ENCODE data around the gene B4GALT4. TPM values are rescaled to one million over a fixed set of nuclear protein-coding genes. Genes with fewer than 3 reads are reported as not detected.

Gene B4GALT4
- total RNA-seq, 1 experiment from 2014 or later: 46.5 TPM

DNA sequence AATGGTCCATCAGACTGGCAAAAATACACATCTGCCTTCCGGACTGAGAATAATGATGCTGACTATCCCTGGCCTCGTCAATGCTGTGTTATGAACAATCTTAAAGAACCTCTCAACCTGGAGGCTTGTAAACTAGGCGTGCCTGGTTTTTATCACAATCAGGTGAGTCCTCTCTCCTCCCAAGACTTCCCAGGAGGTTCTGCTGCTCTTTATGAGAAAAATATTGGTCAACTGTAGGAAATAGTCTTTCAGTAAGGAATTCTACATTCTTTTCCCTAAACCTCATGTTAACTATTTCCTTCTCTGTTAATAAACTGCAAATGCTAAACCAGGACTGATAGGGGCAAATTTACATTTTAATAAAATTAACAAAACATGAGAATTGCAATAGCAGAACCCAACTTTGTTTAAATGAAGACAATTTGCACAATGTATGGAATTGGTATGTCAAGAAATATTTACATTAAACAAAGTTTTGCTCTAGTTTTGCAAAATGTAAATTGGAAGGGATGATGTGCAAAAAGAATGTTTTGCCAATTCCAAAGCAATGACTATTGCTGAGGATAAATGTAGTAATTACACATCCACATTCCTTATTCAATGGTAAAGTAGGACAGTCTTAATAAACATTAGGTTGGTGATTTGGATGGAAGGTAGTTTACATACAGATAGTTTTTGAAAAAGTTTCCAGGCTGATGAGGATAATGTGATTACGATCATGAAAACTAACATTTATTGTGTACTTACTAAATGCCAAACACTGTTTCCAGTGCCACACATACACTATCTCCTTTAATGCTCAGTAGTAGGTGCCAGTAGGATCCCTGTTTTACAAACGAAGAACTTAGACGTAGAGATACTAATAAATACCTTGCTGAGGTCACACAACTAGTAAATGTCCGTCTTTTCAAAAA lies 46.2 kb downstream of the B4GALT4 start:
- Histone ChIP-seq H2BK15ac (ENCODE audit: low read depth, low read length) (no peak overlapping the region), H2AK5ac (ENCODE audit: insufficient read length, low read length) (no peak overlapping the region), H4K20me1 (ENCODE audit: control insufficient read depth, insufficient read depth, insufficient read length) (no peaks in the 10 kb centered on the region), H4K91ac (ENCODE audit: insufficient read length, low read depth, low read length) (no peak overlapping the region), H3K23ac (ENCODE audit: insufficient read length, low read depth, low read length) (no peak overlapping the region), H3K4ac (ENCODE audit: low read depth, low read length) (no peak overlapping the region), H2AFZ (ENCODE audit: low read length) (no peak overlapping the region), H3K9me3 (ENCODE audit: control insufficient read depth, low read depth, low read length) (no peaks in the 10 kb centered on the region), H3K4me1 (ENCODE audit: insufficient read depth, low read length) (no peaks in the 10 kb centered on the region), H2BK12ac (ENCODE audit: insufficient read length, low read depth, low read length) (no peak overlapping the region), H3K9ac (ENCODE audit: extremely low read depth, insufficient read length, low read length) (no peak overlapping the region), H3K4me2 (ENCODE audit: insufficient read depth, insufficient read length, low read length) (no peak overlapping the region), H2BK5ac (ENCODE audit: insufficient read length, low read length) (no peak overlapping the region), H3K79me1 (ENCODE audit: insufficient read depth, low read depth, low read length, poor library complexity, severe bottlenecking) (no peaks in the 10 kb centered on the region), H3K56ac (ENCODE audit: insufficient read length, low read depth, low read length) (no peak overlapping the region), H3K18ac (ENCODE audit: insufficient read length, low read depth, low read length) (no peak overlapping the region), H4K5ac (ENCODE audit: insufficient read length, low read depth, low read length) (no peak overlapping the region), H3K23me2 (ENCODE audit: insufficient read length, low read depth, low read length, poor library complexity, severe bottlenecking) (no peaks in the 10 kb centered on the region), H3K27me3 (ENCODE audit: insufficient read depth, low read length) (no peaks in the 10 kb centered on the region), H2BK20ac (ENCODE audit: low read depth, low read length, poor library complexity, severe bottlenecking) (no peak overlapping the region), H3K79me2 (ENCODE audit: insufficient read depth, low read length) (no peaks in the 10 kb centered on the region), H3K27ac (ENCODE audit: insufficient read length, low read depth, low read length) (no peak overlapping the region), H3K14ac (ENCODE audit: insufficient read depth, low read length) (no peak overlapping the region), H3T11ph (ENCODE audit: low read length) (no peak overlapping the region), H4K8ac (replicated peaks; ENCODE audit: insufficient read length, low read depth, low read length) (no peak overlapping the region), H2BK120ac (ENCODE audit: low read depth, low read length, poor library complexity, severe bottlenecking) (no peak overlapping the region)
- no peak for DNase-seq
- TF ChIP-seq, protein P1, sequence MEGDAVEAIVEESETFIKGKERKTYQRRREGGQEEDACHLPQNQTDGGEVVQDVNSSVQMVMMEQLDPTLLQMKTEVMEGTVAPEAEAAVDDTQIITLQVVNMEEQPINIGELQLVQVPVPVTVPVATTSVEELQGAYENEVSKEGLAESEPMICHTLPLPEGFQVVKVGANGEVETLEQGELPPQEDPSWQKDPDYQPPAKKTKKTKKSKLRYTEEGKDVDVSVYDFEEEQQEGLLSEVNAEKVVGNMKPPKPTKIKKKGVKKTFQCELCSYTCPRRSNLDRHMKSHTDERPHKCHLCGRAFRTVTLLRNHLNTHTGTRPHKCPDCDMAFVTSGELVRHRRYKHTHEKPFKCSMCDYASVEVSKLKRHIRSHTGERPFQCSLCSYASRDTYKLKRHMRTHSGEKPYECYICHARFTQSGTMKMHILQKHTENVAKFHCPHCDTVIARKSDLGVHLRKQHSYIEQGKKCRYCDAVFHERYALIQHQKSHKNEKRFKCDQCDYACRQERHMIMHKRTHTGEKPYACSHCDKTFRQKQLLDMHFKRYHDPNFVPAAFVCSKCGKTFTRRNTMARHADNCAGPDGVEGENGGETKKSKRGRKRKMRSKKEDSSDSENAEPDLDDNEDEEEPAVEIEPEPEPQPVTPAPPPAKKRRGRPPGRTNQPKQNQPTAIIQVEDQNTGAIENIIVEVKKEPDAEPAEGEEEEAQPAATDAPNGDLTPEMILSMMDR (conservative IDR thresholded peaks at IDR 0.05): no peak
- Mint-ChIP-seq H3K9me3 (no peaks in the 10 kb centered on the region), H3K4me1 (peaks cover 0 to 3% of the 10 kb centered on the region in 2 experiments; a peak in 1 of 4 replicates), H3K36me3 (ENCODE audit: insufficient read depth in 1 of 3, low read depth in 3 of 3) (no peaks in the 10 kb centered on the region), H3K4me3 (no peak overlapping the region), H3K27ac (no peak overlapping the region), H3K27me3 (ENCODE audit: low read depth) (no peaks in the 10 kb centered on the region)
- WGBS (ENCODE audit: extremely low coverage, insufficient read length, low lambda C conversion rate): no CpG with 5 or more reads among the region's 7 CpGs
